Fibroblast of villous mesenchyme (primary cell): ENCODE data around the gene PCED1B. TPM values are rescaled to one million over a fixed set of nuclear protein-coding genes. Genes with fewer than 3 reads are reported as not detected.
"Not testable (repeated sequence)": the region's sequence is repeated elsewhere in the genome, so short reads cannot be mapped to it uniquely, and the experiment has no call there.

Experiments used
- DNase-seq: peaks from one replicate; pipeline ENCODE4 v3.0.0-alpha.2; 2010; ENCODE audit warnings: low read depth
- H3K4me3 ChIP-seq: 2 replicates; pipeline ENCODE4 v1.5.1; 2011; ENCODE audit warnings: low read depth, mild to moderate bottlenecking, low read length
- CTCF ChIP-seq: IDR thresholded peaks from 2 replicates; pipeline ENCODE4 v1.5.1; 2012; ENCODE audit warnings: low read depth, mild to moderate bottlenecking, low read length; ENCODE audit not compliant: insufficient read depth
- total RNA-seq: library from RNA; depleted of rRNA; stranded (reverse); fragments of >200 nt; gene quantifications from 2 replicates; pipeline ENCODE4 v1.2.3, GENCODE V29; 2012

The PCED1B gene
- total RNA-seq, 1 donor: 1.7 TPM

DNA sequence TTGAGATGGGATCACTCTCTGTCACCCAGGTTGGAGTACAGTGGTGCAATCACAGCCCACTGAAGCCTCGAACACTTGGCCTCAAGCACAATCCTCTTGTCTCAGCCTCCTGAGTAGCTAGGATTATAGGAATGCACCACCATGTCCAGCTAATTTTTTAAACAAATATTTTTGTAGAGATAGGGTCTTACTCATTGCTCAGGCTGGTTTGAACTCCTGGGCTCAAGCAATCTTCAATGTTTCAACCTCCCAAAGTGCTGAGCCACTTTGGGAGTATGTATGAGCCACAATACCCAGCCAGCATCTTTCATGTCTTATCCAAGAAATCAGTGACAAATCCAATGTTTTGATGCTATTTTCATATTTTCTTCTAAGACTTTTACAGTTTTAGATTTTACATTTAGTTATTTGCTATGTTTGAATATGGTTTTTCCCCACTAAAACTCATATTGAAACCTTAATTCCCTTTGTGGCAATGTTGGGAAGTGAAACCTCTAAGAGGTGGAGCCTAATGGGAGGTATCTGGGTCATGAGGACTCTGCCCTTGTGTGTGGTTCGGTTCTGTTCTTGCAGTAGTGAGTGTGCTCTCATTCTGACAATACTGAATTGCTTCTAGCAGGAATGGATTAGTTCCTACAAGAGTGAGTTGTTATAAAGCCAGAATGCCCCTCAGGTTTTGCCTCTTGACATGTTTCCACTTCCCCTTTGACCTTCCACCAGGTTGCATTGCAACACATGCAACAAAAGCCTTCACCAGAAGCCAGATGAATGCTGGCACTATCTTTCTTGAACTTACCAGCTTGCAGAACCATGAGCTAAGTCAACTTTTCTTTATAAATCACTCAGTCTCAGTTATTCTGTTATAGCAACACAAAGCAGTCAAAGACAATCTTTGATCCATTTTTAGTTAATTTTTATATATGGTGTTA is 81.2 kb downstream of the PCED1B start:
- no peak overlapping the region for H3K4me3 ChIP-seq
- no peak for TF ChIP-seq CTCF
- no peak for DNase-seq

DNA sequence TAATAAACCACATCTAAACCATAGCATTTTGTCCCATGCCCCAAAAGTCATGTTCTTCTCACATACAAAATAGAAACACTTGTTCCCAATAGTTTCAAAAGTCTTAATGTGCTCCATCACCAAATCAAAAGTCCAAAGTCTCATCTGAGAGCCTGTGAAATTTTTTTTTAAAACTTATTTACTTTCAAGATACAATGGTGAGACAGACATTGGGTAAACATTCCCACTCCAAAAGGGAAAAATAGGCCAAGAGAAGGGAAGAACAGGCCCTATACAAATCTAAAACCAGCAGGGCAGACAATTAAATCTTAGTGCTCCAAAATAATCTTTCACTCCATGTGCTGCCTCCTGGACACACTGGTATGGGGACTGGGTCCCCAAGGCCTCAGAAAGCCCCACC is 84.7 kb downstream of the PCED1B start:
- no peak overlapping the region for H3K4me3 ChIP-seq
- no peak for TF ChIP-seq CTCF
- no peak for DNase-seq

DNA sequence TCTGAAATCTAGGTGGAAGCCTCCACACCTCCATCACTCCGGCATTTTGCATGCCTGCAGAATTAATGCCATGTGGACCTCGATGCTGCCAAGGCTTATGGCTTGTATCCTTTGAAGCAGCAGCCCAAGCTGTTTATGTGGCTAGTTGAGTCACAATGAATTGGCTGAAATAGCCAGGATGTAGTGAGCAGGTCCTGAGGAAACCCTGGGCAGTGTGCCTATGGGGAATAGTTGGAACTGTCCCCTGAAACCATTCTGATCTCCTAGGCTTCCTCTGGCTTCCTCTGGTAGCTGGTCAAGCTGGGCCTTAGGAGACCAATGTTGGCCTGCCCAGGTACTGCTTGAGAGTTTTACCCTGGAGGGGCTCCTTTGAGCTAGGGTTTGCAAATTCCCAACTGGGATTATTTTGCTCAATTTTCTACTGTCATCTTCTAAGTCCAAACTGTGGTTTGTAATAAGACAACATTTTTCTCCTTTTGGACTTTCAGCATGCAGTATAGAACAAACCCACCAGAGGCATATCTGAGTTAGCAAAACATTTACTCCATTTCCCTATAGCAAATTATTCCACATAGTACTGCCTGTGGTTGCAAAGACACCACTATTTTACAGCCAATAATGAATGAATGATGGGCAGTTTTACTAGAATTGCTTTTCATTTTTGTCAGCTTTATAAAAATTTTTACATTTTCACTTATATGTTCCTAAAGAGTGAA is 85.5 kb downstream of the PCED1B start:
- no peak for TF ChIP-seq CTCF
- no peak overlapping the region for H3K4me3 ChIP-seq
- DNase-seq: no peak

DNA sequence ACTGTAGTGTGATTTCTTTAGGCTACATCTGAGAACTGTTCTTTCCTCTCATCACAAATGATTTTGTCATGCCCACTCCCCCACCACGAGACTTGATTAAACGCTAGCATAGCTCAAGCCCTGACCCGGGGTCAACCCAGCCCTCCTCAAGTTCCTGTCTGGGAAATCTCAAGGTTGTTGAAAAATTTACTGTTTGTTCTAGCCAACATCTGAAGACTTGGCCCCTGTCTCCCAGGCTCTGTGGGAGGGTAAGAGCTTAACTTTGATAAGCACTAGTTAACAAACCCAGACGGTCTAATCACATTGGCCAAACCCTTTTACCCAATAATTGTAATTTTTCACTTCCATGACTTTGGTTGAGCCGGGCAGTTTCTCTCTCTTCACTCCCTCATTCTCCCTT is 86.5 kb downstream of the PCED1B start:
- no peak for TF ChIP-seq CTCF
- no peak overlapping the region for H3K4me3 ChIP-seq
- DNase-seq: peak; percentile 91

DNA sequence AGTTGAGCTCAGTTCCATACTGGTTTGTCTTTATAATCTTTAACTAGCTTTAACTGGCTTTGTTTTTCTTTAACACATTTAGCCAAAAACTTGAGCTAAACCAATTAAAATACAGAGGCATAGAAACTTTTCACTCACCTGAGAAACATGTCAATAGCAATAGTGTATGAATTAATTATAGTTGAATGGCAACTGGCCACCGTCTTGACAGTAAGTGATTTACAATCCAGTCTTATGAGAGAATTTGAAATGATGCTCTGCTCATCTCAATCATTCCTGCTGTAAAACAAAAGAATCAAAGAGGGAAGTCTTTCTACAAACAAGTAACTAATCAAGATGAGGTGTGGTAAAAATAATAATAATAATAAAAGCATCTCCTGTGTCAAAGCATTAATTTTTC is 86.9 kb downstream of the PCED1B start:
- TF ChIP-seq CTCF: no peak
- H3K4me3 ChIP-seq: no peak overlapping the region
- no peak for DNase-seq

- DNase-seq, H3K4me3 ChIP-seq: not testable (repeated sequence)
These were observed 90.9 kb downstream of the PCED1B start for GRCh38 chr12:47170281-47170680.

DNA sequence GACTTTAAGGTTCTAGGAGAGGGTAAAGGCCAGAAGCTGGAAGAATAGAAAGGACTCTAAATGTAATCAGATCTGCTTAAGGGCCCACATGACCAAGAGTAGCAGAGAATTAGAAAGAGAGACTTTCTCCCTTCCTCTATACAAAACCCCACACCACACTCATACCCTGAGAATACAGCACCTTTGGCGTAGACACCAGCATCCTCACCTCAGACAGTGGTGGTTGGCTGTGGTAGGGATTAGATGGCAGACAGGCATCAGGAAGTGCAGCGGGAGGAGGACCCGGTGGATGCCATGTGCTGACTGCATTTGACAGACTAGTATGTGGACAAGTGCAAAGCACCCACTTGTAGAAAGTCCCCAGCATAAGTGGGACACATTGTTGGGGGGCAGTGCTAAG is 98.6 kb downstream of the PCED1B start:
- TF ChIP-seq CTCF: no peak
- no peak overlapping the region for H3K4me3 ChIP-seq
- no peak for DNase-seq

- DNase-seq: peak; percentile 22
These were observed 102.9 kb downstream of the PCED1B start for GRCh38 chr12:47182164-47182938.

More at GRCh38 chr12:47182164-47182938, 102.9 kb downstream of the PCED1B start:
- H3K4me3 ChIP-seq: not testable (repeated sequence)
